SK-N-MC (cell line): ENCODE data around the gene COL27A1.

Experiments used
- DNase-seq: peaks from one replicate; pipeline ENCODE4 v3.0.0-alpha.2; 2011; ENCODE audit warnings: low read depth, low spot score
- H3K27ac ChIP-seq: fragments of 200-600 bp; sonication (generic); 2 replicates; pipeline ENCODE4 v1.5.1; 2016; ENCODE audit warnings: mixed run types
- H3K36me3 ChIP-seq: fragments of 200-600 bp; sonication (generic); 2 replicates; pipeline ENCODE4 v1.6.1; 2017; ENCODE audit warnings: antibody characterized with exemption, low read length, mixed read lengths; ENCODE audit not compliant: insufficient read depth
- H3K4me3 ChIP-seq: fragments of 200-600 bp; sonication (generic); 2 replicates; pipeline ENCODE4 v1.5.1; 2016
- H3K9ac ChIP-seq: fragments of 200-600 bp; sonication (generic); 2 replicates; pipeline ENCODE4 v1.8.0; 2017; ENCODE audit warnings: mixed run types, mixed read lengths; ENCODE audit not compliant: insufficient read length
- H3K9me3 ChIP-seq: fragments of 200-600 bp; sonication (generic); 2 replicates; pipeline ENCODE4 v1.6.1; 2017; ENCODE audit warnings: low read depth, mild to moderate bottlenecking, antibody characterized with exemption, low read length, moderate library complexity, mixed read lengths
- EZH2 ChIP-seq: fragments of 200-600 bp; sonication (generic); IDR thresholded peaks from one replicate; pipeline ENCODE4 v1.6.1; 2017; ENCODE audit warnings: antibody characterized with exemption
- FOXP2 ChIP-seq: optimal IDR thresholded peaks from 2 replicates; pipeline ENCODE3; 2011; ENCODE audit warnings: mild to moderate bottlenecking, moderate library complexity; ENCODE audit not compliant: insufficient read depth; ENCODE audit errors: extremely low read length, control extremely low read depth
- POLR2AphosphoS5 ChIP-seq: IDR thresholded peaks from 2 replicates; pipeline ENCODE4 v1.6.1; 2012; ENCODE audit warnings: mild to moderate bottlenecking, low read depth, low read length, borderline replicate concordance

COL27A1 gene

GRCh38 chr9:114334490-114334889 lies 179.2 kb downstream of the COL27A1 start:
- Histone ChIP-seq H3K27ac (no peak overlapping the region), H3K9ac (no peak overlapping the region), H3K9me3 (no peaks in the 10 kb centered on the region), H3K4me3 (no peak overlapping the region), H3K36me3 (peaks cover 14% of the 10 kb centered on the region; the same call in 1 of the 2 replicates)
- no peak for DNase-seq
- no peak for TF ChIP-seq POLR2AphosphoS5
- TF ChIP-seq FOXP2, result no peak
- TF ChIP-seq EZH2, result no peak

- H3K27ac ChIP-seq, result no peak overlapping the region
- H3K9me3 ChIP-seq, result no peaks in the 10 kb centered on the region
- H3K9ac ChIP-seq, result no peak overlapping the region
- H3K36me3 ChIP-seq, result peaks cover 26% of the 10 kb centered on the region; the same call in 1 of the 2 replicates
- DNase-seq, result no peak
- TF ChIP-seq FOXP2 (no peak), POLR2AphosphoS5 (no peak), EZH2 (no peak)
- no peak overlapping the region for H3K4me3 ChIP-seq
These were observed 180.4 kb downstream of the COL27A1 start for GRCh38 chr9:114335745-114336144.

GRCh38 chr9:114336157-114336556 lies 180.8 kb downstream of the COL27A1 start:
- no peak overlapping the region for H3K4me3 ChIP-seq
- TF ChIP-seq FOXP2 (no peak), POLR2AphosphoS5 (no peak), EZH2 (no peak)
- H3K9ac ChIP-seq, result no peak overlapping the region
- no peak for DNase-seq
- peaks cover 28% of the 10 kb centered on the region; the same call in 1 of the 2 replicates for H3K36me3 ChIP-seq
- no peak overlapping the region for H3K27ac ChIP-seq
- no peaks in the 10 kb centered on the region for H3K9me3 ChIP-seq

- Histone ChIP-seq H3K9me3 (no peaks in the 10 kb centered on the region), H3K36me3 (peaks cover 34% of the 10 kb centered on the region; the same call in 1 of the 2 replicates), H3K4me3 (no peak overlapping the region), H3K9ac (no peak overlapping the region), H3K27ac (no peak overlapping the region)
- DNase-seq, result no peak
- TF ChIP-seq POLR2AphosphoS5 (no peak), FOXP2 (no peak), EZH2 (no peak)
These were observed 181.5 kb downstream of the COL27A1 start for GRCh38 chr9:114336699-114337395.

GRCh38 chr9:114338187-114338586 lies 182.8 kb downstream of the COL27A1 start:
- no peak overlapping the region for H3K27ac ChIP-seq
- DNase-seq, result no peak
- peaks cover 40% of the 10 kb centered on the region; the same call in 1 of the 2 replicates for H3K36me3 ChIP-seq
- H3K9ac ChIP-seq, result no peak overlapping the region
- TF ChIP-seq FOXP2 (no peak), POLR2AphosphoS5 (no peak), EZH2 (no peak)
- no peaks in the 10 kb centered on the region for H3K9me3 ChIP-seq
- no peak overlapping the region for H3K4me3 ChIP-seq

- Histone ChIP-seq H3K4me3 (no peak overlapping the region), H3K9me3 (no peaks in the 10 kb centered on the region), H3K36me3 (peaks cover 51% of the 10 kb centered on the region; the same call in 1 of the 2 replicates), H3K27ac (no peak overlapping the region), H3K9ac (no peak overlapping the region)
- DNase-seq, result no peak
- no peak for TF ChIP-seq FOXP2
- no peak for TF ChIP-seq EZH2
- TF ChIP-seq POLR2AphosphoS5, result no peak
These were observed 184.0 kb downstream of the COL27A1 start for GRCh38 chr9:114339130-114339908.

- DNase-seq, result no peak
- H3K36me3 ChIP-seq, result peaks cover 67% of the 10 kb centered on the region; the same call in 1 of the 2 replicates
- no peak overlapping the region for H3K9ac ChIP-seq
- H3K4me3 ChIP-seq, result no peak overlapping the region
- no peaks in the 10 kb centered on the region for H3K9me3 ChIP-seq
- H3K27ac ChIP-seq, result no peak overlapping the region
- TF ChIP-seq FOXP2 (no peak), POLR2AphosphoS5 (no peak), EZH2 (no peak)
These were observed 186.0 kb downstream of the COL27A1 start for GRCh38 chr9:114341152-114341830.

GRCh38 chr9:114341991-114342390 lies 186.7 kb downstream of the COL27A1 start:
- TF ChIP-seq POLR2AphosphoS5, result no peak
- TF ChIP-seq EZH2, result no peak
- Histone ChIP-seq H3K4me3 (no peak overlapping the region), H3K9me3 (no peaks in the 10 kb centered on the region), H3K9ac (no peak overlapping the region), H3K27ac (no peak overlapping the region), H3K36me3 (peaks cover 73% of the 10 kb centered on the region; the same call in 1 of the 2 replicates)
- no peak for DNase-seq
